ENCODE measurements around the gene TFF3.

- TF ChIP-seq CTCF (conservative IDR thresholded peaks at IDR 0.05) = no peak
- TF ChIP-seq ZFX (IDR thresholded peaks at IDR 0.05) = no peak
Measured at GRCh38 chr21:42276076-42276475, 39.1 kb downstream of the TFF3 start.

Measured in C4-2B (cell line).